Mesenchymal stem cell (in vitro differentiated cells and primary cell): ENCODE results near the gene KCND2.

ENCODE experiments used
- DNase-seq: peaks from one replicate; pipeline ENCODE4 v3.0.0-alpha.2; 2013
- H2AFZ ChIP-seq: one replicate; pipeline ENCODE4 v1.6.1; 2013; ENCODE audit warnings: low read depth, mild to moderate bottlenecking, control low read depth, inconsistent platforms, low read length, moderate library complexity
- H2AK5ac ChIP-seq: 2 replicates; pipeline ENCODE4 v1.6.1; 2013; ENCODE audit warnings: low read length, moderate library complexity, mild to moderate bottlenecking, inconsistent platforms; ENCODE audit not compliant: severe bottlenecking
- H2BK120ac ChIP-seq: one replicate; pipeline ENCODE4 v1.6.1; 2013; ENCODE audit warnings: low read depth, mild to moderate bottlenecking, inconsistent platforms, low read length, moderate library complexity
- H2BK12ac ChIP-seq, 2 experiments: one replicate each; pipeline ENCODE4 v1.6.1; 2013; ENCODE audit warnings: inconsistent platforms in 2 of 2, low read length in 2 of 2, mild to moderate bottlenecking in 2 of 2, moderate library complexity in 2 of 2, control low read depth in 1 of 2
- H2BK15ac ChIP-seq: one replicate; pipeline ENCODE4 v1.6.1; 2013; ENCODE audit warnings: mild to moderate bottlenecking, low read depth, inconsistent platforms; ENCODE audit not compliant: poor library complexity, severe bottlenecking
- H2BK5ac ChIP-seq: 2 replicates; pipeline ENCODE4 v1.6.1; 2013; ENCODE audit warnings: low read depth, mild to moderate bottlenecking, low read length, control low read depth, inconsistent platforms; ENCODE audit not compliant: poor library complexity, severe bottlenecking
- H3K14ac ChIP-seq, 2 experiments: one replicate each; pipeline ENCODE4 v1.6.1; 2013; ENCODE audit warnings: inconsistent platforms in 2 of 2, low read length in 2 of 2, control low read depth in 1 of 2, mild to moderate bottlenecking in 1 of 2, moderate library complexity in 1 of 2
- H3K18ac ChIP-seq, 2 experiments: one replicate each; pipeline ENCODE4 v1.6.1; 2013; ENCODE audit warnings: inconsistent platforms in 2 of 2, low read length in 2 of 2, control low read depth in 1 of 2, low read depth in 1 of 2, mild to moderate bottlenecking in 1 of 2
- H3K23ac ChIP-seq, 2 experiments: one replicate each; pipeline ENCODE4 v1.6.1; 2013; ENCODE audit warnings: inconsistent platforms in 2 of 2, low read length in 2 of 2, mild to moderate bottlenecking in 2 of 2, moderate library complexity in 2 of 2, control low read depth in 1 of 2
- H3K27ac ChIP-seq: 2 replicates; pipeline ENCODE4 v1.5.1; 2013; ENCODE audit warnings: mild to moderate bottlenecking, moderate library complexity, low read length, control low read depth, inconsistent platforms; ENCODE audit not compliant: poor library complexity, severe bottlenecking
- H3K27me3 ChIP-seq, 2 experiments: 2 replicates each; pipeline versions ENCODE4 v1.6.1 to v1.7.0; 2013; ENCODE audit warnings: low read length in 2 of 2, mild to moderate bottlenecking in 2 of 2, moderate library complexity in 2 of 2, control low read depth in 1 of 2, inconsistent platforms in 1 of 2; ENCODE audit not compliant: control insufficient read depth in 1 of 2, insufficient read depth in 1 of 2
- H3K36me3 ChIP-seq, 2 experiments: 2 replicates each; pipeline versions ENCODE4 v1.6.1 to v1.7.0; 2013; ENCODE audit warnings: low read length in 2 of 2, control low read depth in 1 of 2, inconsistent platforms in 1 of 2, low read depth in 1 of 2, mild to moderate bottlenecking in 1 of 2; ENCODE audit not compliant: insufficient read depth in 2 of 2, control insufficient read depth in 1 of 2
- H3K4ac ChIP-seq, 2 experiments: one replicate each; pipeline ENCODE4 v1.6.1; 2013; ENCODE audit warnings: inconsistent platforms in 2 of 2, low read length in 2 of 2, mild to moderate bottlenecking in 2 of 2, moderate library complexity in 2 of 2, control low read depth in 1 of 2, low read depth in 1 of 2
- H3K4me1 ChIP-seq: 2 replicates; pipeline ENCODE4 v1.6.1; 2013; ENCODE audit warnings: low read depth, low read length, control low read depth; ENCODE audit not compliant: control insufficient read depth, insufficient read depth
- H3K4me2 ChIP-seq: 2 replicates; pipeline ENCODE4 v1.6.1; 2013; ENCODE audit warnings: low read length, mild to moderate bottlenecking, inconsistent platforms; ENCODE audit not compliant: poor library complexity, severe bottlenecking
- H3K4me3 ChIP-seq, 2 experiments: 2 replicates each; pipeline versions ENCODE4 v1.5.1 to v1.7.0; 2013; ENCODE audit warnings: low read length in 2 of 2, mild to moderate bottlenecking in 2 of 2, control low read depth in 1 of 2, low read depth in 1 of 2; ENCODE audit not compliant: insufficient read depth in 1 of 2
- H3K79me1 ChIP-seq: replicated peaks from 2 replicates; pipeline ENCODE4 v1.6.1; 2013; ENCODE audit warnings: mild to moderate bottlenecking, control low read depth, low read length, inconsistent platforms; ENCODE audit not compliant: poor library complexity, severe bottlenecking
- H3K9ac ChIP-seq: 2 replicates; pipeline ENCODE4 v1.7.0; 2013; ENCODE audit warnings: mild to moderate bottlenecking, low read length, moderate library complexity
- H3K9me3 ChIP-seq: 2 replicates; pipeline ENCODE4 v1.7.0; 2013; ENCODE audit warnings: mild to moderate bottlenecking, low read length; ENCODE audit not compliant: control insufficient read depth
- H4K8ac ChIP-seq: one replicate; pipeline ENCODE4 v1.6.1; 2013; ENCODE audit warnings: inconsistent platforms, mild to moderate bottlenecking, low read length, moderate library complexity
- H4K91ac ChIP-seq: one replicate; pipeline ENCODE4 v1.6.1; 2013; ENCODE audit warnings: mild to moderate bottlenecking, low read length, inconsistent platforms
- WGBS: methylation state at CpG from one replicate; pipeline ENCODE4 v1.1.7; 2013; ENCODE audit warnings: mixed read lengths; 5-methylcytosine and 5-hydroxymethylcytosine counted together

KCND2 gene

DNA sequence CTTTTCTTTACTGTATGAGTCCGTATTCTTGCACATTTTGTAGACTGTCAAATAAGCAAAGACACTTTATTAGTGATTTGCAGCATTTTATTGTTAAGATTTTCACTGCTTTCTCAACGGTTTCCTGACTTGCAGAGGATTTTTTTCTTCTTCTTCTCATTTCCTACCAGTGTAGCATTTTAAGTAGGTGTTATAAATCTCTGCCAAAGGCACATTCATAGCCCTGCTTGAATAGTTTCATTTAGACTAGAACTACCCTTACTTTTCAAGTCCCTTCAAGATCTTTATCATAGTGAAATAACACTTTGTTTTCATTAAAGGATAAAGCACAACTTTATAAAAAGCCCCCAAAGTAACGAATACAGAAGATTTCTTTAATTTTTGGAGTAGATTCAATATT is 313.6 kb downstream of the KCND2 start:
- Histone ChIP-seq H4K91ac (no peak overlapping the region), H3K4me3 (no peak overlapping the region), H3K79me1 (no peaks in the 10 kb centered on the region), H3K14ac (no peak overlapping the region), H2AFZ (no peak overlapping the region), H2AK5ac (no peak overlapping the region), H3K4ac (no peak overlapping the region), H3K9ac (no peak overlapping the region), H3K4me1 (peaks cover 3% of the 10 kb centered on the region), H3K27ac (no peak overlapping the region), H3K27me3 (no peaks in the 10 kb centered on the region), H3K4me2 (no peak overlapping the region), H2BK5ac (no peak overlapping the region), H2BK12ac (no peak overlapping the region), H3K23ac (no peak overlapping the region), H2BK120ac (no peak overlapping the region), H2BK15ac (no peak overlapping the region), H3K9me3 (no peaks in the 10 kb centered on the region), H3K18ac (no peak overlapping the region), H3K36me3 (no peaks in the 10 kb centered on the region), H4K8ac (no peak overlapping the region)
- peak; percentile 11 for DNase-seq
- no CpG with 5 or more reads among the region's 3 CpGs for WGBS

DNA sequence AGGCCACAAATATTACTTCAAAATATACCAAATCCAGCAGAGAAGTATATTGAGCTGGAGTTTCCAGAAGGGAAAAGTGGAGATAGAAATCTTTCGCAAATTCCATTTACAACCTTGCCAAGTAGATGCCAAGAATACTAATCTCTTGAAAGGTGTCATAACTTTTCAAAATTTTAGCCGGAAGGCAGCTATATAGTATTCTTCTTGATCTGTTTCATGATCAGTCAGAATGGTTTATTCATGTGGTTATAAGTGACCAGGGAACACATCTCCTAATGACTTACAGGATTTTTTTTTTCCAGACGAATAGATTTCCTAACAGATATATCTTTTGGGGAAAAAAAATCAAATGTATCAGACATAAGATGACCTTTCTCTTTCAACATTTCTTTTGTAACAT is 314.3 kb downstream of the KCND2 start:
- no peaks in the 10 kb centered on the region for H3K79me1 ChIP-seq
- no peak overlapping the region for H2BK15ac ChIP-seq
- H3K4me1 ChIP-seq: peaks cover 3% of the 10 kb centered on the region
- H3K36me3 ChIP-seq: no peaks in the 10 kb centered on the region
- H3K14ac ChIP-seq: no peak overlapping the region
- no peak overlapping the region for H3K4me3 ChIP-seq
- H3K4ac ChIP-seq: no peak overlapping the region
- no peak overlapping the region for H2BK5ac ChIP-seq
- DNase-seq: no peak
- no peak overlapping the region for H4K91ac ChIP-seq
- H3K9ac ChIP-seq: no peak overlapping the region
- H3K27ac ChIP-seq: no peak overlapping the region
- H3K9me3 ChIP-seq: no peaks in the 10 kb centered on the region
- H2BK12ac ChIP-seq: no peak overlapping the region
- H3K27me3 ChIP-seq: no peaks in the 10 kb centered on the region
- H4K8ac ChIP-seq: no peak overlapping the region
- no peak overlapping the region for H2AFZ ChIP-seq
- H3K23ac ChIP-seq: no peak overlapping the region
- 100% methylated on average over 1 of the region's 3 CpGs for WGBS
- no peak overlapping the region for H3K18ac ChIP-seq
- no peak overlapping the region for H3K4me2 ChIP-seq
- H2BK120ac ChIP-seq: no peak overlapping the region
- H2AK5ac ChIP-seq: no peak overlapping the region

DNA sequence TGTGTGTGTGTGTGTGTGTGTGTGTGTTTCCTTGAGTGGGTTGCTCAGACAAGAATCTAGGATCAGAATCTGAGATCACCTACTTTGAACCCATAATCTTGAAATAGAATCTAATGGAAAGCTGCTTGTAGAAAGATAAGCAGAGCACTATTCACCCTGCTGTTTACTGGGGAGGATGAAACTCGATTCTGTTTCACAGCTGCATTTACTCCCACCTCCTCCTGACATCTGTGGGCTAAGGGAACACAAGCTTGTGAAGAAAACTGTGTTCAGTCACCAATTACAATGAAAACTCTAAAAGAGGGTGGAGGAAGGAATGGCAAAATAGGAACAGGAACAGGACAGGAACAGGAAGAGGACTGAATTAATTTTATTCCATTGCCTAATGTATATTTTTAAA is 315.4 kb downstream of the KCND2 start:
- Histone ChIP-seq H3K23ac (no peak overlapping the region), H3K79me1 (no peaks in the 10 kb centered on the region), H3K4me3 (no peak overlapping the region), H3K27me3 (no peaks in the 10 kb centered on the region), H3K4me2 (no peak overlapping the region), H3K27ac (no peak overlapping the region), H2AFZ (no peak overlapping the region), H3K14ac (no peak overlapping the region), H4K8ac (no peak overlapping the region), H4K91ac (no peak overlapping the region), H2BK12ac (no peak overlapping the region), H2BK120ac (no peak overlapping the region), H3K18ac (no peak overlapping the region), H3K9ac (no peak overlapping the region), H3K9me3 (no peaks in the 10 kb centered on the region), H2BK5ac (no peak overlapping the region), H3K36me3 (no peaks in the 10 kb centered on the region), H3K4ac (no peak overlapping the region), H3K4me1 (peaks cover 2% of the 10 kb centered on the region), H2AK5ac (peak overlapping the region; percentile 38), H2BK15ac (no peak overlapping the region)
- peak; percentile 14 for DNase-seq
- 0% methylated on average over 1 of the region's 1 CpG for WGBS

DNA sequence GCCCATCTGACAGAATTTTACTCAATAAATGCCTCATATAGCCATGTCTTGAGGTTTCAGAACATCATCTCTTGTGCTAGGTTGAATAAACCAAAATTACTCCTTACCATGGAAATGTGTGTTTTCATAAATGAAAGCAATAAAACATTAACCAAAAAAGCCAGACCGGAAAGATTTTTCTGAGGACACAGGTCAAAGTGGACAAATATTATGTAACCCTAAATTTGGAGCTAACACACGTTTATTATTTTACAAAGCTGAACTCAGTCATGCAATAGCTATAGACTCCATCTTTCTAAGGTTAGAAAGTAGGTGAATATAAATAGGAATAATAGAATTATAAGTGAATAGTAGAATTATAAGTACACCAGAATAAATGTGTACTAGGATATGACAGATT is 315.9 kb downstream of the KCND2 start:
- H3K4ac ChIP-seq: no peak overlapping the region
- no peak overlapping the region for H2BK120ac ChIP-seq
- no peak overlapping the region for H2AK5ac ChIP-seq

More for the DNA sequence above, 315.9 kb downstream of the KCND2 start:
- no peak overlapping the region for H3K4me2 ChIP-seq
- H3K23ac ChIP-seq: no peak overlapping the region
- WGBS: 93% methylated on average over 2 of the region's 2 CpGs
- no peak overlapping the region for H3K9ac ChIP-seq
- H3K4me3 ChIP-seq: no peak overlapping the region
- H2AFZ ChIP-seq: no peak overlapping the region
- H3K14ac ChIP-seq: no peak overlapping the region
- no peaks in the 10 kb centered on the region for H3K36me3 ChIP-seq
- peaks cover 2% of the 10 kb centered on the region for H3K4me1 ChIP-seq
- H3K27me3 ChIP-seq: no peaks in the 10 kb centered on the region
- no peaks in the 10 kb centered on the region for H3K9me3 ChIP-seq
- no peak for DNase-seq
- H2BK5ac ChIP-seq: no peak overlapping the region
- no peak overlapping the region for H4K91ac ChIP-seq
- H2BK12ac ChIP-seq: no peak overlapping the region
- no peak overlapping the region for H4K8ac ChIP-seq
- no peaks in the 10 kb centered on the region for H3K79me1 ChIP-seq
- no peak overlapping the region for H3K27ac ChIP-seq
- H3K18ac ChIP-seq: no peak overlapping the region
- no peak overlapping the region for H2BK15ac ChIP-seq
